ENCODE results near the gene CLMN. TPM values are rescaled to one million over a fixed set of nuclear protein-coding genes. Genes with fewer than 3 reads are reported as not detected.
A peak's percentile ranks its signal among the peaks of the same experiment; 100 is the strongest.

CLMN gene
- total and polyA plus RNA-seq, 2 experiments from 2014 or later = 15.7 to 40.0 TPM

- H3K9me2 ChIP-seq (replicated peaks; ENCODE audit: insufficient read depth) = no peaks in the 10 kb centered on the region
- 92% methylated on average over 4 of the region's 4 CpGs for WGBS (ENCODE audit: low lambda C conversion rate, missing lambda C conversion rate)
- DNase-seq (ENCODE audit: low spot score) = no peak
- TF ChIP-seq EZH2 (IDR thresholded peaks at IDR 0.05; ENCODE audit: borderline replicate concordance) (no peak), CTCF (IDR thresholded peaks at IDR 0.05; ENCODE audit: poor library complexity) (no peak), EZH2phosphoT487 (IDR thresholded peaks at IDR 0.05; ENCODE audit: low read depth, severe bottlenecking, unreplicated experiment) (no peak)
- H3K4me3 ChIP-seq = no peak overlapping the region
- no peaks in the 10 kb centered on the region for H4K20me1 ChIP-seq (ENCODE audit: insufficient read depth, poor library complexity, severe bottlenecking)
- H3K27me3 ChIP-seq = peaks cover 3% of the 10 kb centered on the region
- H3K9me3 ChIP-seq (ENCODE audit: low read depth) = no peaks in the 10 kb centered on the region
- no peak overlapping the region for H3K4me2 ChIP-seq
- no peak overlapping the region for H2AFZ ChIP-seq
- H3K36me3 ChIP-seq (replicated peaks; ENCODE audit: insufficient read depth, low read depth) = no peaks in the 10 kb centered on the region
- H3K27ac ChIP-seq = no peak overlapping the region
- no peaks in the 10 kb centered on the region for H3K4me1 ChIP-seq (ENCODE audit: insufficient read depth)
- H3K79me2 ChIP-seq = no peaks in the 10 kb centered on the region
Measured at GRCh38 chr14:95341564-95341963, 21.9 kb upstream of the CLMN start.

- Histone ChIP-seq H3K9me2 (replicated peaks; ENCODE audit: insufficient read depth) (no peaks in the 10 kb centered on the region), H3K9me3 (ENCODE audit: low read depth) (no peaks in the 10 kb centered on the region), H3K27me3 (peaks cover 3% of the 10 kb centered on the region), H4K20me1 (ENCODE audit: insufficient read depth, poor library complexity, severe bottlenecking) (no peaks in the 10 kb centered on the region), H3K4me1 (ENCODE audit: insufficient read depth) (no peaks in the 10 kb centered on the region), H3K79me2 (no peaks in the 10 kb centered on the region), H3K27ac (peak overlapping the region; percentile 48), H3K36me3 (replicated peaks; ENCODE audit: insufficient read depth, low read depth) (no peaks in the 10 kb centered on the region), H3K4me3 (no peak overlapping the region), H3K4me2 (no peak overlapping the region), H2AFZ (no peak overlapping the region)
- TF ChIP-seq EZH2phosphoT487 (IDR thresholded peaks at IDR 0.05; ENCODE audit: low read depth, severe bottlenecking, unreplicated experiment) = no peak
- TF ChIP-seq EZH2 (IDR thresholded peaks at IDR 0.05; ENCODE audit: borderline replicate concordance) = no peak
- TF ChIP-seq CTCF (IDR thresholded peaks at IDR 0.05; ENCODE audit: poor library complexity) = no peak
- 100% methylated on average over 1 of the region's 1 CpG for WGBS (ENCODE audit: low lambda C conversion rate, missing lambda C conversion rate)
- DNase-seq (ENCODE audit: low spot score) = no peak
Measured at GRCh38 chr14:95341115-95341514, 21.4 kb upstream of the CLMN start.

GRCh38 chr14:95340201-95340697 lies 20.5 kb upstream of the CLMN start:
- H3K36me3 ChIP-seq (replicated peaks; ENCODE audit: insufficient read depth, low read depth) = no peaks in the 10 kb centered on the region
- WGBS (ENCODE audit: low lambda C conversion rate, missing lambda C conversion rate) = 72% methylated on average over 8 of the region's 8 CpGs
- no peaks in the 10 kb centered on the region for H3K79me2 ChIP-seq
- H3K4me3 ChIP-seq = no peak overlapping the region
- no peaks in the 10 kb centered on the region for H4K20me1 ChIP-seq (ENCODE audit: insufficient read depth, poor library complexity, severe bottlenecking)
- H3K9me2 ChIP-seq (replicated peaks; ENCODE audit: insufficient read depth) = no peaks in the 10 kb centered on the region
- peak overlapping the region; percentile 48 for H3K27ac ChIP-seq
- H3K27me3 ChIP-seq = peaks cover 3% of the 10 kb centered on the region
- H3K4me2 ChIP-seq = peak overlapping the region; percentile 13
- H3K4me1 ChIP-seq (ENCODE audit: insufficient read depth) = no peaks in the 10 kb centered on the region
- no peak for TF ChIP-seq CTCF (IDR thresholded peaks at IDR 0.05; ENCODE audit: poor library complexity)
- no peak for TF ChIP-seq EZH2 (IDR thresholded peaks at IDR 0.05; ENCODE audit: borderline replicate concordance)
- no peak for TF ChIP-seq EZH2phosphoT487 (IDR thresholded peaks at IDR 0.05; ENCODE audit: low read depth, severe bottlenecking, unreplicated experiment)
- H2AFZ ChIP-seq = no peak overlapping the region
- no peaks in the 10 kb centered on the region for H3K9me3 ChIP-seq (ENCODE audit: low read depth)
- DNase-seq (ENCODE audit: low spot score) = peak; percentile 26
